ENCODE results near the gene MYO3B. TPM values are rescaled to one million over a fixed set of nuclear protein-coding genes. Genes with fewer than 3 reads are reported as not detected.

Gene MYO3B
- total and polyA plus RNA-seq, 2 donors from 2014 or later, result 3.5 to 6.4 TPM

GRCh38 chr2:170224692-170225294 lies 46.8 kb downstream of the MYO3B start:
- intact Hi-C loops (cut with DNase I), result no loop called here

GRCh38 chr2:170226216-170226615 lies 48.3 kb downstream of the MYO3B start:
- FAIRE-seq, result no peak
- peaks cover 0 to 5% (median 0%) of the 10 kb centered on the region in 3 donors for H3K4me1 ChIP-seq (ENCODE audit: control insufficient read depth in 2 of 3, insufficient read depth in 2 of 3, low read depth in 1 of 3, low read length in 3 of 3)
- TF ChIP-seq CTCF (IDR thresholded peaks at IDR 0.05; ENCODE audit: borderline replicate concordance, extremely low read depth, insufficient read depth), result no peak
- H3K4me3 ChIP-seq (ENCODE audit: low read length in 3 of 3), result no peak overlapping the region
- H3K36me3 ChIP-seq (ENCODE audit: control insufficient read depth in 2 of 3, insufficient read depth in 3 of 3, low read length in 3 of 3), result no peaks in the 10 kb centered on the region
- H3K27ac ChIP-seq (ENCODE audit: low read depth in 2 of 2, low read length in 2 of 2), result no peak overlapping the region
- intact Hi-C loops (cut with DNase I), result no loop called here
- no peaks in the 10 kb centered on the region for H3K27me3 ChIP-seq (ENCODE audit: control insufficient read depth, insufficient read depth, low read length)
- DNase-seq, result no peak
- no peaks in the 10 kb centered on the region for H3K9me3 ChIP-seq (ENCODE audit: control insufficient read depth in 2 of 3, insufficient read depth in 1 of 3, low read length in 3 of 3)
- no peak overlapping the region for H3K9ac ChIP-seq (ENCODE audit: low read length in 3 of 3)

More at GRCh38 chr2:170224692-170225294, 46.8 kb downstream of the MYO3B start:
- H3K9ac ChIP-seq (ENCODE audit: low read length in 3 of 3), result no peak overlapping the region
- no peak overlapping the region for H3K4me3 ChIP-seq (ENCODE audit: low read length in 3 of 3)
- no peaks in the 10 kb centered on the region for H3K9me3 ChIP-seq (ENCODE audit: control insufficient read depth in 2 of 3, insufficient read depth in 1 of 3, low read length in 3 of 3)
- DNase-seq (peak in 3 of 5 donors; percentile 28 to 46 (median 33)), FAIRE-seq (no peak)
- H3K36me3 ChIP-seq (ENCODE audit: control insufficient read depth in 2 of 3, insufficient read depth in 3 of 3, low read length in 3 of 3), result no peaks in the 10 kb centered on the region
- no peak overlapping the region for H3K27ac ChIP-seq (ENCODE audit: low read depth in 2 of 2, low read length in 2 of 2)
- H3K27me3 ChIP-seq (ENCODE audit: control insufficient read depth, insufficient read depth, low read length), result no peaks in the 10 kb centered on the region
- TF ChIP-seq CTCF (IDR thresholded peaks at IDR 0.05; ENCODE audit: borderline replicate concordance, extremely low read depth, insufficient read depth), result no peak
- peaks cover 0 to 5% (median 0%) of the 10 kb centered on the region in 3 donors for H3K4me1 ChIP-seq (ENCODE audit: control insufficient read depth in 2 of 3, insufficient read depth in 2 of 3, low read depth in 1 of 3, low read length in 3 of 3)

- Histone ChIP-seq H3K9ac (ENCODE audit: low read length in 3 of 3) (no peak overlapping the region), H3K27ac (ENCODE audit: low read depth in 2 of 2, low read length in 2 of 2) (no peak overlapping the region), H3K36me3 (ENCODE audit: control insufficient read depth in 2 of 3, insufficient read depth in 3 of 3, low read length in 3 of 3) (no peaks in the 10 kb centered on the region), H3K4me3 (ENCODE audit: low read length in 3 of 3) (no peak overlapping the region), H3K9me3 (ENCODE audit: control insufficient read depth in 2 of 3, insufficient read depth in 1 of 3, low read length in 3 of 3) (no peaks in the 10 kb centered on the region), H3K4me1 (ENCODE audit: control insufficient read depth in 2 of 3, insufficient read depth in 2 of 3, low read depth in 1 of 3, low read length in 3 of 3) (peaks cover 0 to 5% (median 0%) of the 10 kb centered on the region in 3 donors), H3K27me3 (ENCODE audit: control insufficient read depth, insufficient read depth, low read length) (no peaks in the 10 kb centered on the region)
- no peak for TF ChIP-seq CTCF (IDR thresholded peaks at IDR 0.05; ENCODE audit: borderline replicate concordance, extremely low read depth, insufficient read depth)
- FAIRE-seq, result no peak
- DNase-seq, result no peak
- intact Hi-C loops (cut with DNase I), result no loop called here
Observed at GRCh38 chr2:170227507-170227947, 49.6 kb downstream of the MYO3B start.
